Mucosa of rectum (tissue), 2 donors: Measurements from ENCODE around the gene NUBP1.

Source experiments
- H3K27ac ChIP-seq, 2 donors: one replicate each; pipeline ENCODE4 v1.7.0; 2013; ENCODE audit warnings: inconsistent platforms in 2 of 2, low read depth in 2 of 2, low read length in 2 of 2
- H3K27me3 ChIP-seq, 2 donors: one replicate each; pipeline ENCODE4 v1.7.0; 2013; ENCODE audit warnings: low read length in 2 of 2; ENCODE audit not compliant: control insufficient read depth in 2 of 2, insufficient read depth in 2 of 2
- H3K36me3 ChIP-seq, 2 donors: one replicate each; pipeline ENCODE4 v1.7.0; 2013; ENCODE audit warnings: low read length in 2 of 2; ENCODE audit not compliant: control insufficient read depth in 2 of 2, insufficient read depth in 2 of 2
- H3K4me1 ChIP-seq, 2 donors: one replicate each; pipeline ENCODE4 v1.7.0; 2013; ENCODE audit warnings: low read length in 2 of 2, mild to moderate bottlenecking in 1 of 2; ENCODE audit not compliant: control insufficient read depth in 2 of 2, insufficient read depth in 2 of 2
- H3K4me3 ChIP-seq, 2 donors: one replicate each; pipeline ENCODE4 v1.7.0; 2013; ENCODE audit warnings: low read length in 2 of 2
- H3K9ac ChIP-seq, 2 donors: one replicate each; pipeline ENCODE4 v1.7.0; 2013; ENCODE audit warnings: low read length in 2 of 2, low read depth in 1 of 2, mild to moderate bottlenecking in 1 of 2
- H3K9me3 ChIP-seq, 2 donors: one replicate each; pipeline ENCODE4 v1.7.0; 2013; ENCODE audit warnings: low read length in 2 of 2; ENCODE audit not compliant: control insufficient read depth in 2 of 2
- donor health status: healthy.
- donor health status: Normal muscosa, but diverticular disease.

NUBP1 gene

GRCh38 chr16:10817963-10818941 lies 74.6 kb downstream of the NUBP1 start, which contains the start of gene TVP23A:
Gene TVP23A, minus strand, starts transcription at chr16:10818794. Its CDS starts 301 bp downstream, at chr16:10818493.
- Histone ChIP-seq H3K4me3 (no peak within 1 kb of the TSS), H3K9me3 (no peaks in the 10 kb centered on the region), H3K4me1 (no peaks in the 10 kb centered on the region), H3K27me3 (peaks cover 0 to 3% of the 10 kb centered on the region in 2 donors), H3K27ac (no peak within 1 kb of the TSS), H3K9ac (no peak within 1 kb of the TSS), H3K36me3 (no peaks in the 10 kb centered on the region)
